Chondrocyte (in vitro differentiated cells): ENCODE results near the gene OR10P1. TPM values are rescaled to one million over a fixed set of nuclear protein-coding genes. Genes with fewer than 3 reads are reported as not detected.
A peak's percentile ranks its signal among the peaks of the same experiment; 100 is the strongest.

Source experiments
- DNase-seq: peaks from one replicate; pipeline ENCODE4 v3.0.0; 2021; ENCODE audit warnings: mixed read lengths, low spot score
- H3K27ac Mint-ChIP-seq: one replicate; pipeline ENCODE4 v1.8.0; 2021; ENCODE audit warnings: mild to moderate bottlenecking, moderate library complexity, mixed read lengths; ENCODE audit not compliant: unreplicated experiment
- H3K27me3 Mint-ChIP-seq: 2 replicates; pipeline ENCODE4 v1.8.0; 2021; ENCODE audit warnings: low read depth, mixed read lengths
- H3K36me3 Mint-ChIP-seq: 2 replicates; pipeline ENCODE4 v1.8.0; 2021; ENCODE audit warnings: low read depth, mixed read lengths
- H3K4me1 Mint-ChIP-seq: 2 replicates; pipeline ENCODE4 v1.8.0; 2021; ENCODE audit warnings: low read depth, mild to moderate bottlenecking, mixed read lengths
- H3K4me3 Mint-ChIP-seq: one replicate; pipeline ENCODE4 v1.8.0; 2021; ENCODE audit warnings: mild to moderate bottlenecking, moderate library complexity, mixed read lengths; ENCODE audit not compliant: unreplicated experiment
- H3K9me3 Mint-ChIP-seq: 2 replicates; pipeline ENCODE4 v1.8.0; 2021; ENCODE audit warnings: low read depth, mixed read lengths
- CTCF ChIP-seq: fragments of 200-600 bp; sonication (generic); IDR thresholded peaks from 2 replicates; pipeline ENCODE4 v1.5.0; 2021; ENCODE audit warnings: antibody characterized with exemption, mild to moderate bottlenecking, moderate library complexity
- total RNA-seq: library from RNA; stranded (reverse); gene quantifications from 3 replicates; pipeline ENCODE4 v1.2.1, GENCODE V29; 2021

OR10P1 gene
- total RNA-seq, 1 donor from 2014 or later: not detected

DNA sequence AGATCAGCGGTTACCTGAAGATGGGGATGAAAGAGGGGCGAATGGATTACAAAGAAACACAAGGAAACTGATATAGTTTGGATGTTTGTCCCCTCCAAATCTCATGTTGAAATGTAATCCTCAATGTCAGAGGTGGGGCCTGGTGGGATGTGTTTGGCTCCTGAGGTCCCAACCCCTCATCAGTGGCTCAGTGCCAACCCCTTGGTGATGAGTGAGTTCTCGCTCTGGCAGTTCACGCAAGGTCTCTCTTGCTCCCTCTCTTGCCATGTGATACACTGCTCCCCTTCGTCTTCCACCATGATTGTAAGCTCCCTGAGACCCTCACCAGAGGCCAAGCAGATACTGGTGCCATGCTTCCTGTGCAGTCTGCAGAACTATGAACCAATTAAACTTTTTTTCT lies 43.0 kb downstream of the OR10P1 start:
- Mint-ChIP-seq H3K9me3 (no peaks in the 10 kb centered on the region), H3K36me3 (no peaks in the 10 kb centered on the region), H3K27me3 (peaks cover 21% of the 10 kb centered on the region), H3K27ac (no peak overlapping the region), H3K4me1 (peaks cover 14% of the 10 kb centered on the region), H3K4me3 (no peak overlapping the region)
- peak; percentile 59 for DNase-seq
- no peak for TF ChIP-seq CTCF

DNA sequence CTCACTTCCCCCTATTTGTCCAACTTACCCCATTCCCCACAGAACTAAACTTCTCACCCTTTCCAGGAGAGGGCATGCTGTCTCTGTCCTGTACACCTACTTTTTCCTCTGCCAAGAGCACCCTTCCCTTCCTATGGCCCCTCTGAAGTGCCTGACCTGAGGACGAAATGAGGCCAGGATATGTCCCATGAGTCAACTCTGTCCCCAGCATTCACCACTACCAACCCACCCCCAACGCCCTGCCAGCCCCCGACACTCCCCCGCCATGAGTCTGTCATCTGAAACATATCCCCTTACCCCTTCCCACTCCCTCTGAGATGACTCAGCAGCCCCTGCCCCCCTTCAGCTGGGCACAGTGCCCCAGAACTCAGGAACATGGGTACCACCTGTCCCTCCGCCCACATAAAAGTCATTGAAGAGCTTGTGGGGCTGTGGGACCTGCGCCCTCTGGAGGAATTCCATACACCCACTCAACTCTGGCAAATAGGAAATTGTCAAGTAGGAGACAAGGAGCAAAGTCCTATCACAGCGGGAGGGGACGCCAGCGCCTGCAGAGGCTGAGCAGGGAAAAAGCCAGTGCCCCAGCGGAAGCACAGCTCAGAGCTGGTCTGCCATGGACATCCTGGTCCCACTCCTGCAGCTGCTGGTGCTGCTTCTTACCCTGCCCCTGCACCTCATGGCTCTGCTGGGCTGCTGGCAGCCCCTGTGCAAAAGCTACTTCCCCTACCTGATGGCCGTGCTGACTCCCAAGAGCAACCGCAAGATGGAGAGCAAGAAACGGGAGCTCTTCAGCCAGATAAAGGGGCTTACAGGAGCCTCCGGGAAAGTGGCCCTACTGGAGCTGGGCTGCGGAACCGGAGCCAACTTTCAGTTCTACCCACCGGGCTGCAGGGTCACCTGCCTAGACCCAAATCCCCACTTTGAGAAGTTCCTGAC lies 44.7 kb downstream of the OR10P1 start:
- Mint-ChIP-seq H3K9me3 (no peaks in the 10 kb centered on the region), H3K4me3 (peak overlapping the region; percentile 41), H3K27me3 (peaks cover 19% of the 10 kb centered on the region), H3K27ac (peak overlapping the region; percentile 55), H3K4me1 (peaks cover 14% of the 10 kb centered on the region), H3K36me3 (no peaks in the 10 kb centered on the region)
- peak; percentile 66 for TF ChIP-seq CTCF
- DNase-seq: peak; percentile 74

DNA sequence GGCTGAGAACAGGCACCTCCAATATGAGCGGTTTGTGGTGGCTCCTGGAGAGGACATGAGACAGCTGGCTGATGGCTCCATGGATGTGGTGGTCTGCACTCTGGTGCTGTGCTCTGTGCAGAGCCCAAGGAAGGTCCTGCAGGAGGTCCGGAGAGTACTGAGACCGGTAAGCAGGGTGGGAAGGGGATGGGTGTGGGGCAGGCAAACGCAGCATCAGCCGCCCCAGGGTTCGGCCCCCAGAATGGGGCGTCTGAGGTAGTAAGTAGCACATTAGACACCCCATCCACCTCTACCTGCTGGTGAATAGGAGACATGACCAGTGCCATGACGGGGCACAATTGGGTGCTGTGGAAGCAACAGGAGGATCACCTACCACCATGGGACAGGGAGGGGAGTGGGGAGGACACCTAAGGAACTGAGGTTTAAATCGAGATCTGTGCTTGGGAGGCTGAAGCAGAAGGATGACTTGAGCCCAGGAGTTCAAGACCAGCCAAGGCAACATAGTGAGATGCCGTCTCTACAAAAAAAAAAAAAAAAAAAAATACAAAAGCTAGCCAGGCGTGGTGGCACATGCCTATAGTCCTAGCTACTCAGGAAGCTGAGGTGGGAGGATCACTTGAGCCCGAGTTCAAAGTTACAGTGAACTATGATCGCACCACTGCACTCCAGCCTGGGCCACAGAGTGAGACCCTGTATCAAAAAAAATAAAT lies 45.5 kb downstream of the OR10P1 start:
- Mint-ChIP-seq H3K27me3 (peaks cover 17% of the 10 kb centered on the region), H3K27ac (no peak overlapping the region), H3K36me3 (peaks cover 3% of the 10 kb centered on the region), H3K9me3 (no peaks in the 10 kb centered on the region), H3K4me3 (no peak overlapping the region), H3K4me1 (peaks cover 14% of the 10 kb centered on the region)
- peak; percentile 58 for DNase-seq
- TF ChIP-seq CTCF: no peak

DNA sequence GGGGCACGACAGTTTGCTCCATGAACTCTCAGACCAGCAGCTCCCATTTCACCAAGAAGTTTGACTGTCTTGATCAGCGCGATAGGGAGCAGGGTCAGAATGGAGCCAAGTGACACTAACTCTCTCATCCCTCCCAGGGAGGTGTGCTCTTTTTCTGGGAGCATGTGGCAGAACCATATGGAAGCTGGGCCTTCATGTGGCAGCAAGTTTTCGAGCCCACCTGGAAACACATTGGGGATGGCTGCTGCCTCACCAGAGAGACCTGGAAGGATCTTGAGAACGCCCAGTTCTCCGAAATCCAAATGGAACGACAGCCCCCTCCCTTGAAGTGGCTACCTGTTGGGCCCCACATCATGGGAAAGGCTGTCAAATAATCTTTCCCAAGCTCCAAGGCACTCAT lies 47.0 kb downstream of the OR10P1 start:
- H3K4me1 Mint-ChIP-seq: peaks cover 14% of the 10 kb centered on the region
- peaks cover 3% of the 10 kb centered on the region for H3K36me3 Mint-ChIP-seq
- peak; percentile 4 for DNase-seq
- no peak overlapping the region for H3K27ac Mint-ChIP-seq
- H3K27me3 Mint-ChIP-seq: peaks cover 17% of the 10 kb centered on the region
- no peaks in the 10 kb centered on the region for H3K9me3 Mint-ChIP-seq
- TF ChIP-seq CTCF: no peak
- no peak overlapping the region for H3K4me3 Mint-ChIP-seq

DNA sequence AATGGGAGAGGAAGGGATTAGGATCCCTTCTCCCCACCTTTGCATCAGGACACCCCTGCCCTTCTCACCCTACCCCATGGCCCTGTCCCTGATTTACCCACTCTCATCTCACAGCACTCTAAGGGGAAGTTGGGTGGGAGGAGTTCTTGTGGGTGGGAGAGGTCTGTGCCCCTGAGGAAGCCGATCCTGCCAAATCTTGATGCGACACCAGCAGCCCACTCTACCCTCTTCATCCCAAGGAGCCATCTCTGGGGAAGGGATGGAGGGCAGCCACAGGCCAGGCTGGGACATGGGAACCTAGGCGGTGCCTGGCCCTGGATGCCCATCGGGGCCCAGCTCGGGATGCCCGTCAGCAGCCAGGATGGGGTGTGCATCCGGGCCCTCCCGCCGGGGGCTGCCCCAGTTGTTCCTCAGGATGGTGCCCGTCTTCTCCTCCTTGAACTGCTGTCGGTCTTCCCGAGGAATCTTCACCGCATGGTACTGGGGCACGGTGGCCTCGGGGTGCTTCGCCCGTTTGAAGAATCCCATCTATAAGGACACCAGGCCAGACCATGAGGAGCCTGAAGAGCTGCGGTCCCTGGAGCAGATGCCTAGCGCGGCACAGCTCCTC lies 48.2 kb downstream of the OR10P1 start:
- H3K4me1 Mint-ChIP-seq: peaks cover 14% of the 10 kb centered on the region
- H3K4me3 Mint-ChIP-seq: no peak overlapping the region
- no peak overlapping the region for H3K27ac Mint-ChIP-seq
- H3K9me3 Mint-ChIP-seq: no peaks in the 10 kb centered on the region
- H3K27me3 Mint-ChIP-seq: peaks cover 17% of the 10 kb centered on the region
- DNase-seq: no peak
- H3K36me3 Mint-ChIP-seq: peaks cover 3% of the 10 kb centered on the region
- no peak for TF ChIP-seq CTCF
